Body of pancreas (tissue), 4 donors: ENCODE data around the gene EIF2B5. TPM values are rescaled to one million over a fixed set of nuclear protein-coding genes. Genes with fewer than 3 reads are reported as not detected.

Experiments
- ATAC-seq: fragments of 150-250 bp; one replicate; pipeline ENCODE4 v1.9.1; 2016
- DNase-seq, 4 donors: peaks; one replicate each; pipeline ENCODE4 v3.0.0-alpha.2; 2019
- H3K27ac ChIP-seq, 4 donors: fragments of 200-600 bp; sonication (generic); 1 replicate in 3 of 4; 2 replicates in 1 of 4; pipeline versions ENCODE4 v1.5.1 to v1.6.1; 2016 to 2019; ENCODE audit warnings: mild to moderate bottlenecking in 1 of 4, mixed read lengths in 1 of 4, moderate library complexity in 1 of 4
- H3K27me3 ChIP-seq, 2 donors: fragments of 200-600 bp; sonication (generic); one replicate each; pipeline ENCODE4 v1.6.0; 2016; ENCODE audit warnings: mild to moderate bottlenecking in 1 of 2
- H3K36me3 ChIP-seq, 2 donors: fragments of 200-600 bp; sonication (generic); replicated peaks in 1 of 2; 2 replicates each; pipeline ENCODE4 v1.5.1; 2016; ENCODE audit warnings: low read depth in 2 of 2; ENCODE audit not compliant: insufficient read depth in 1 of 2
- H3K4me1 ChIP-seq: fragments of 200-600 bp; sonication (generic); one replicate; pipeline ENCODE4 v1.6.0; 2016
- H3K4me3 ChIP-seq, 2 donors: fragments of 200-600 bp; sonication (generic); 1 replicate in 1 of 2; 2 replicates in 1 of 2; pipeline ENCODE4 v1.5.1; 2016 to 2019
- H3K9me3 ChIP-seq, 3 donors: fragments of 200-600 bp; sonication (generic); 1 replicate in 2 of 3; 2 replicates in 1 of 3; pipeline ENCODE4 v1.5.1; 2016
- CTCF ChIP-seq, 7 experiments: fragments of 450-650 bp in 4 of 7; fragments of 200-600 bp in 3 of 7; sonication (generic) in 3 of 7; IDR thresholded peaks; one replicate each; pipeline ENCODE4 v1.5.1; 2016 to 2019; ENCODE audit warnings: antibody characterized with exemption in 7 of 7
- POLR2A ChIP-seq, 3 donors: fragments of 450-650 bp; IDR thresholded peaks; one replicate each; pipeline ENCODE4 v1.6.1; 2016; ENCODE audit warnings: antibody characterized with exemption in 3 of 3, mild to moderate bottlenecking in 2 of 3
- WGBS, 2 donors: methylation state at CpG; one replicate each; pipeline ENCODE4 v1.1.5; 2017; 5-methylcytosine and 5-hydroxymethylcytosine counted together
- intact Hi-C: fragments of 100-400 bp; cut with DNase I; formaldehyde crosslinking; loops from one replicate; pipeline ENCODE4 v1.15.1; 2023
- total RNA-seq, 2 donors: library from RNA; depleted of rRNA; stranded (reverse); fragments of >200 nt; gene quantifications; one replicate each; pipeline ENCODE4 v1.1.0, GENCODE V29; 2016

Gene EIF2B5
- total RNA-seq, 2 donors from 2014 or later: 9.9 to 21.8 TPM

DNA sequence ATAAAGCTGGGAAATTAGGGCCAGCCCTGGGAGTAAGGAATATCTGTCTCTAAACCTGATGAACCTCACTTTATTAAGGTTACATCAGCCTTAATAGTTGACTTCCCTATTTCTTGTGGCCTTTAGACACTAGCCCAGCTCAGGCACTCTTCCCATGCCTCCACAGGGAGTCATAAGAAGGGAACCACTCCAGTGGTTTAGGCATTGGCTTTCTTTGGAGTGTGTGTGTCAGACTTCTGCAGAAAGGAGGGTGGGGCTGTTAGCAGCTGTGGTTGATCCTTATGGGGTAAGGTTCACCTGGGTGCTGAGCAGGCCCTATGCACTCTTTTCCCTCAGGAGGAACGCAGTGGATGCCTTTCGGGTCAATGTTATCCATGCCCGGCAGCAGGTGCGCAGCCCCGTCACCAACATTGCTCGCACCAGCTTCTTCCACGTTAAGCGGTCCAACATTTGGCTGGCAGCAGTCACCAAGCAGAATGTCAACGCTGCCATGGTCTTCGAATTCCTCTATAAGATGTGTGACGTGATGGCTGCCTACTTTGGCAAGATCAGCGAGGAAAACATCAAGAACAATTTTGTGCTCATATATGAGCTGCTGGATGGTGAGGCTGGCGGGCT lies 43.5 kb downstream of the EIF2B5 start:
- no peak overlapping the region for H3K27ac ChIP-seq
- peaks cover 34% of the 10 kb centered on the region for H3K4me1 ChIP-seq
- 93 to 96% methylated on average over 13 of the region's 13 CpGs for WGBS, 2 donors

DNA sequence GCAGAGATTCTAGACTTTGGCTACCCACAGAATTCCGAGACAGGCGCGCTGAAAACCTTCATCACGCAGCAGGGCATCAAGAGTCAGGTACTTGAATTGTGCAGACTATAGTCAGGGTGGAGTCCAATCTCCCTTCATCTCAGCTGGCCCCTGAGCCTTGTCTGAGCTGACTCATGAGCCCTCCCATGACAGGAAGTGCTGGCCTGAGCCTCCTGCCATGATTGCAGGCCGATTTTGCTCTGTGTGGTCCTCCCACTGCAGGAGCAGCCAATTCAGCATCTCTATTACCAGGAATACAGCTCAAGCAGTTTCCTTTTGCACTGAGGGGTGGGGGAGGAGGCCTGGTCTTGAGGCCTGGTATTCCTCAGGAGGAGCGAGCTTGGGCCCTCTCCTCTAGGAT lies 45.0 kb downstream of the EIF2B5 start:
- 58 to 80% methylated on average over 2 to 6 of the region's 6 CpGs for WGBS, 2 donors

More for the DNA sequence above, 43.5 kb downstream of the EIF2B5 start:
- Histone ChIP-seq H3K4me3 (no peak overlapping the region), H3K36me3 (peaks cover 15 to 42% of the 10 kb centered on the region in 2 donors), H3K9me3 (no peaks in the 10 kb centered on the region), H3K27me3 (no peaks in the 10 kb centered on the region)
- ATAC-seq (no peak), DNase-seq (no peak)
- TF ChIP-seq CTCF (IDR thresholded peaks at IDR 0.05): no peak
- TF ChIP-seq POLR2A (IDR thresholded peaks at IDR 0.05): no peak
- intact Hi-C loops: no loop called here

DNA sequence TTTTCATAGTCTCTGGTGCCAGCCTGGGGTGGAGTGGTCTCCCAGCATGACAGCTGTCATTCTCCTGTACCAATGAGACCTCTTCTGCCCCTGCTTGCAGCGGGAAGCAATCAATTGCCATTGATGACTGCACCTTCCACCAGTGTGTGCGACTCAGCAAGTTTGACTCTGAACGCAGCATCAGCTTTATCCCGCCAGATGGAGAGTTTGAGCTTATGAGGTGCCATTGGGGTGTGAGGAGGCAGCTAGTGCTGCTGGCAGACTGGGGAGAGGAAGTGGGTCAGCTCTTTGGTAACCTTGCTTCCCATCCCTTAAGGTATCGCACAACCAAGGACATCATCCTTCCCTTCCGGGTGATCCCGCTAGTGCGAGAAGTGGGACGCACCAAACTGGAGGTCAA lies 46.4 kb downstream of the EIF2B5 start:
- WGBS, 2 donors: 92 to 93% methylated on average over 9 of the region's 9 CpGs
- Histone ChIP-seq H3K4me1 (peaks cover 24% of the 10 kb centered on the region), H3K27me3 (no peaks in the 10 kb centered on the region), H3K9me3 (no peaks in the 10 kb centered on the region), H3K27ac (no peak overlapping the region), H3K36me3 (peaks cover 16 to 42% of the 10 kb centered on the region in 2 donors), H3K4me3 (no peak overlapping the region)
- DNase-seq (no peak), ATAC-seq (no peak)
- no peak for TF ChIP-seq CTCF (IDR thresholded peaks at IDR 0.05)
- no peak for TF ChIP-seq POLR2A (IDR thresholded peaks at IDR 0.05)
- intact Hi-C loops: no loop called here

More for the DNA sequence above, 45.0 kb downstream of the EIF2B5 start:
- intact Hi-C loops: no loop called here
- Histone ChIP-seq H3K27me3 (no peaks in the 10 kb centered on the region), H3K4me1 (peaks cover 32% of the 10 kb centered on the region), H3K9me3 (no peaks in the 10 kb centered on the region), H3K4me3 (no peak overlapping the region), H3K36me3 (peaks cover 16 to 42% of the 10 kb centered on the region in 2 donors), H3K27ac (no peak overlapping the region)
- no peak for DNase-seq
- no peak for TF ChIP-seq POLR2A (IDR thresholded peaks at IDR 0.05)
- TF ChIP-seq CTCF (IDR thresholded peaks at IDR 0.05): no peak
- no peak for ATAC-seq

- intact Hi-C loops: no loop called here
- DNase-seq: no peak
These were observed 48.5 kb downstream of the EIF2B5 start for GRCh38 chr3:184183679-184184078.

More at GRCh38 chr3:184183679-184184078, 48.5 kb downstream of the EIF2B5 start:
- Histone ChIP-seq H3K4me1 (peaks cover 21% of the 10 kb centered on the region), H3K36me3 (peaks cover 16 to 45% of the 10 kb centered on the region in 2 donors), H3K27ac (no peak overlapping the region), H3K27me3 (no peaks in the 10 kb centered on the region), H3K4me3 (no peak overlapping the region), H3K9me3 (no peaks in the 10 kb centered on the region)
- no peak for ATAC-seq
- TF ChIP-seq CTCF (IDR thresholded peaks at IDR 0.05) (no peak), POLR2A (IDR thresholded peaks at IDR 0.05) (no peak)
- WGBS, 2 donors: 79 to 86% methylated on average over 5 of the region's 5 CpGs
